ENCODE measurements around the gene ADRA2C. TPM values are rescaled to one million over a fixed set of nuclear protein-coding genes. Genes with fewer than 3 reads are reported as not detected.

ADRA2C gene
- polyA plus RNA-seq, 3 donors from 2014 or later: not detected

- no peak overlapping the region for H3K27ac Mint-ChIP-seq
Measured at GRCh38 chr4:3725936-3726870, 40.0 kb upstream of the ADRA2C start.

GRCh38 chr4:3727847-3728469, 38.2 kb upstream of the ADRA2C start:
- Mint-ChIP-seq H3K27me3 (ENCODE audit: low read depth in 3 of 3) (peaks cover 3 to 7% (median 6%) of the 10 kb centered on the region in 3 donors), H3K36me3 (no peaks in the 10 kb centered on the region), H3K27ac (no peak overlapping the region), H3K4me3 (no peak overlapping the region), H3K9me3 (no peaks in the 10 kb centered on the region), H3K4me1 (no peaks in the 10 kb centered on the region)
- no peak for DNase-seq

More at GRCh38 chr4:3725936-3726870, 40.0 kb upstream of the ADRA2C start:
- no peak for DNase-seq
- Mint-ChIP-seq H3K4me3 (no peak overlapping the region), H3K27me3 (ENCODE audit: low read depth in 3 of 3) (peaks cover 3 to 7% (median 6%) of the 10 kb centered on the region in 3 donors), H3K36me3 (no peaks in the 10 kb centered on the region), H3K4me1 (no peaks in the 10 kb centered on the region), H3K9me3 (no peaks in the 10 kb centered on the region)

- DNase-seq: no peak
- H3K36me3 Mint-ChIP-seq: no peaks in the 10 kb centered on the region
- no peak overlapping the region for H3K4me3 Mint-ChIP-seq
- no peak overlapping the region for H3K27ac Mint-ChIP-seq
- H3K9me3 Mint-ChIP-seq: no peaks in the 10 kb centered on the region
- no peaks in the 10 kb centered on the region for H3K4me1 Mint-ChIP-seq
- peaks cover 3 to 6% (median 5%) of the 10 kb centered on the region in 3 donors for H3K27me3 Mint-ChIP-seq (ENCODE audit: low read depth in 3 of 3)
Measured at GRCh38 chr4:3729188-3729881, 36.9 kb upstream of the ADRA2C start.

GRCh38 chr4:3729882-3730226, 36.3 kb upstream of the ADRA2C start:
- Mint-ChIP-seq H3K4me1 (no peaks in the 10 kb centered on the region), H3K36me3 (no peaks in the 10 kb centered on the region)
- DNase-seq: no peak

GRCh38 chr4:3730422-3731190, 35.6 kb upstream of the ADRA2C start:
- Mint-ChIP-seq H3K4me3 (no peak overlapping the region), H3K4me1 (no peaks in the 10 kb centered on the region), H3K9me3 (no peaks in the 10 kb centered on the region), H3K27ac (no peak overlapping the region), H3K36me3 (no peaks in the 10 kb centered on the region), H3K27me3 (ENCODE audit: low read depth in 3 of 3) (peaks cover 2 to 6% (median 5%) of the 10 kb centered on the region in 3 donors)
- no peak for DNase-seq

More at GRCh38 chr4:3729882-3730226, 36.3 kb upstream of the ADRA2C start:
- H3K27ac Mint-ChIP-seq: no peak overlapping the region
- H3K9me3 Mint-ChIP-seq: no peaks in the 10 kb centered on the region
- no peak overlapping the region for H3K4me3 Mint-ChIP-seq
- peaks cover 2 to 6% (median 3%) of the 10 kb centered on the region in 3 donors for H3K27me3 Mint-ChIP-seq (ENCODE audit: low read depth in 3 of 3)

GRCh38 chr4:3732076-3733028, 33.8 kb upstream of the ADRA2C start:
- Mint-ChIP-seq H3K9me3 (no peaks in the 10 kb centered on the region), H3K27me3 (ENCODE audit: low read depth in 3 of 3) (peaks cover 0 to 5% (median 4%) of the 10 kb centered on the region in 3 donors), H3K36me3 (no peaks in the 10 kb centered on the region), H3K27ac (no peak overlapping the region), H3K4me3 (no peak overlapping the region), H3K4me1 (no peaks in the 10 kb centered on the region)
- DNase-seq: no peak

GRCh38 chr4:3733195-3733594, 33.0 kb upstream of the ADRA2C start:
- no peaks in the 10 kb centered on the region for H3K9me3 Mint-ChIP-seq
- H3K4me3 Mint-ChIP-seq: no peak overlapping the region
- no peaks in the 10 kb centered on the region for H3K4me1 Mint-ChIP-seq
- H3K27me3 Mint-ChIP-seq (ENCODE audit: low read depth in 3 of 3): peaks cover 0 to 7% (median 5%) of the 10 kb centered on the region in 3 donors
- no peaks in the 10 kb centered on the region for H3K36me3 Mint-ChIP-seq
- DNase-seq: no peak
- H3K27ac Mint-ChIP-seq: no peak overlapping the region

GRCh38 chr4:3735196-3735595, 31.0 kb upstream of the ADRA2C start:
- DNase-seq: no peak
- Mint-ChIP-seq H3K36me3 (no peaks in the 10 kb centered on the region), H3K27me3 (ENCODE audit: low read depth in 3 of 3) (peaks cover 0 to 3% (median 3%) of the 10 kb centered on the region in 3 donors), H3K9me3 (no peaks in the 10 kb centered on the region), H3K4me3 (no peak overlapping the region), H3K4me1 (no peaks in the 10 kb centered on the region), H3K27ac (no peak overlapping the region)

- Mint-ChIP-seq H3K4me3 (no peak overlapping the region), H3K4me1 (peaks cover 0 to 2% of the 10 kb centered on the region in 2 donors), H3K36me3 (no peaks in the 10 kb centered on the region), H3K27ac (no peak overlapping the region), H3K27me3 (ENCODE audit: low read depth in 3 of 3) (peaks cover 0 to 5% (median 3%) of the 10 kb centered on the region in 3 donors), H3K9me3 (no peaks in the 10 kb centered on the region)
- DNase-seq: no peak
Measured at GRCh38 chr4:3736290-3736689, 29.9 kb upstream of the ADRA2C start.

GRCh38 chr4:3736806-3737205, 29.4 kb upstream of the ADRA2C start:
- no peak overlapping the region for H3K27ac Mint-ChIP-seq
- peaks cover 0 to 2% of the 10 kb centered on the region in 2 donors for H3K4me1 Mint-ChIP-seq
- H3K27me3 Mint-ChIP-seq (ENCODE audit: low read depth in 3 of 3): peaks cover 0 to 5% (median 3%) of the 10 kb centered on the region in 3 donors
- H3K36me3 Mint-ChIP-seq: no peaks in the 10 kb centered on the region
- no peak overlapping the region for H3K4me3 Mint-ChIP-seq
- H3K9me3 Mint-ChIP-seq: peaks cover 0 to 1% (median 0%) of the 10 kb centered on the region in 6 donors
- no peak for DNase-seq

- Mint-ChIP-seq H3K36me3 (no peaks in the 10 kb centered on the region), H3K4me3 (no peak overlapping the region), H3K4me1 (peaks cover 0 to 2% of the 10 kb centered on the region in 2 donors), H3K27ac (no peak overlapping the region), H3K9me3 (peaks cover 0 to 1% (median 0%) of the 10 kb centered on the region in 6 donors), H3K27me3 (ENCODE audit: low read depth in 3 of 3) (peaks cover 5 to 13% (median 10%) of the 10 kb centered on the region in 3 donors)
- no peak for DNase-seq
Measured at GRCh38 chr4:3739577-3739976, 26.6 kb upstream of the ADRA2C start.

GRCh38 chr4:3740256-3740655, 25.9 kb upstream of the ADRA2C start:
- H3K9me3 Mint-ChIP-seq: peaks cover 0 to 1% (median 0%) of the 10 kb centered on the region in 6 donors

More at GRCh38 chr4:3740256-3740655, 25.9 kb upstream of the ADRA2C start:
- peaks cover 5 to 14% (median 13%) of the 10 kb centered on the region in 3 donors for H3K27me3 Mint-ChIP-seq (ENCODE audit: low read depth in 3 of 3)
- no peak overlapping the region for H3K27ac Mint-ChIP-seq
- DNase-seq: no peak
- no peaks in the 10 kb centered on the region for H3K36me3 Mint-ChIP-seq
- peaks cover 0 to 2% of the 10 kb centered on the region in 2 donors for H3K4me1 Mint-ChIP-seq
- H3K4me3 Mint-ChIP-seq: no peak overlapping the region
